ENCODE measurements around the gene F7.

The F7 gene

GRCh38 chr13:113117911-113118260 is 12.3 kb downstream of the F7 start:
- no peak for DNase-seq (ENCODE audit: low read depth)

GRCh38 chr13:113118261-113119021 is 12.8 kb downstream of the F7 start:
- no peak for DNase-seq (ENCODE audit: low read depth)

- DNase-seq (ENCODE audit: low read depth), result no peak
These were observed 13.7 kb downstream of the F7 start for GRCh38 chr13:113119166-113119821.

- DNase-seq (ENCODE audit: low read depth), result no peak
These were observed 14.2 kb downstream of the F7 start for GRCh38 chr13:113119822-113120189.

- DNase-seq (ENCODE audit: low read depth), result no peak
These were observed 14.9 kb downstream of the F7 start for GRCh38 chr13:113120300-113121182.

- no peak for DNase-seq (ENCODE audit: low read depth)
These were observed 15.8 kb downstream of the F7 start for GRCh38 chr13:113121183-113121927.

GRCh38 chr13:113121928-113122471 is 16.4 kb downstream of the F7 start:
- no peak for DNase-seq (ENCODE audit: low read depth)

- DNase-seq (ENCODE audit: low read depth), result peak; percentile 73
These were observed 17.1 kb downstream of the F7 start, which contains the start of gene F10 for GRCh38 chr13:113122550-113123225. Gene F10 (plus strand): TSS chr13:113122799. CDS start chr13:113122856, 57 bp downstream.

GRCh38 chr13:113123226-113124201 is 17.9 kb downstream of the F7 start:
- peak; percentile 17 for DNase-seq (ENCODE audit: low read depth)

- no peak for DNase-seq (ENCODE audit: low read depth)
These were observed 18.8 kb downstream of the F7 start for GRCh38 chr13:113124211-113124970.

GRCh38 chr13:113125506-113126264 is 20.1 kb downstream of the F7 start:
- no peak for DNase-seq (ENCODE audit: low read depth)

GRCh38 chr13:113126265-113127150 is 20.9 kb downstream of the F7 start:
- DNase-seq (ENCODE audit: low read depth), result no peak

- DNase-seq (ENCODE audit: low read depth), result no peak
These were observed 23.9 kb downstream of the F7 start for GRCh38 chr13:113129480-113129879.

GRCh38 chr13:113129921-113130750 is 24.5 kb downstream of the F7 start:
- DNase-seq (ENCODE audit: low read depth), result no peak

GRCh38 chr13:113135281-113135760 is 29.7 kb downstream of the F7 start:
- DNase-seq (ENCODE audit: low read depth), result no peak

GRCh38 chr13:113137691-113138298 is 32.2 kb downstream of the F7 start:
- DNase-seq (ENCODE audit: low read depth), result no peak
